Measurements from ENCODE around the gene KIF21B.

GRCh38 chr1:201006450-201006849 lies 17.1 kb downstream of the KIF21B start:
- TF ChIP-seq CTCF (IDR thresholded peaks at IDR 0.05; ENCODE audit: low read depth, low read length) (no peak), POLR2A (IDR thresholded peaks at IDR 0.05; ENCODE audit: extremely low read depth, insufficient read length) (no peak), MAX (IDR thresholded peaks at IDR 0.05; ENCODE audit: low read depth, low read length) (no peak), MYC (IDR thresholded peaks at IDR 0.05; ENCODE audit: low read depth, low read length) (no peak)
